ENCODE data around the gene SPN.
"Not testable (repeated sequence)": the region's sequence is repeated elsewhere in the genome, so short reads cannot be mapped to it uniquely, and the experiment has no call there.

SPN gene

GRCh38 chr16:29708917-29709600 lies 46.0 kb downstream of the SPN start:
- no peak for DNase-seq

GRCh38 chr16:29709657-29710056 lies 46.6 kb downstream of the SPN start:
- DNase-seq: not testable (repeated sequence)

- peak; percentile 40 for DNase-seq
Measured at GRCh38 chr16:29710227-29711219, 47.5 kb downstream of the SPN start.

GRCh38 chr16:29712809-29713208 lies 49.8 kb downstream of the SPN start:
- DNase-seq: no peak

- DNase-seq: no peak
Measured at GRCh38 chr16:29714396-29714795, 51.3 kb downstream of the SPN start.

GRCh38 chr16:29714972-29715371 lies 51.9 kb downstream of the SPN start:
- no peak for DNase-seq

GRCh38 chr16:29717113-29717512 lies 54.1 kb downstream of the SPN start:
- no peak for DNase-seq

GRCh38 chr16:29719063-29719462 lies 56.0 kb downstream of the SPN start:
- DNase-seq: no peak
